GM04503 (cell line): ENCODE measurements around the gene EMX1.

Experiments used
- DNase-seq: peaks from one replicate; pipeline ENCODE4 v3.0.0-alpha.2; 2012; ENCODE audit warnings: low read depth

Gene EMX1

GRCh38 chr2:72942881-72943418 is 25.6 kb downstream of the EMX1 start:
- DNase-seq = no peak

DNA sequence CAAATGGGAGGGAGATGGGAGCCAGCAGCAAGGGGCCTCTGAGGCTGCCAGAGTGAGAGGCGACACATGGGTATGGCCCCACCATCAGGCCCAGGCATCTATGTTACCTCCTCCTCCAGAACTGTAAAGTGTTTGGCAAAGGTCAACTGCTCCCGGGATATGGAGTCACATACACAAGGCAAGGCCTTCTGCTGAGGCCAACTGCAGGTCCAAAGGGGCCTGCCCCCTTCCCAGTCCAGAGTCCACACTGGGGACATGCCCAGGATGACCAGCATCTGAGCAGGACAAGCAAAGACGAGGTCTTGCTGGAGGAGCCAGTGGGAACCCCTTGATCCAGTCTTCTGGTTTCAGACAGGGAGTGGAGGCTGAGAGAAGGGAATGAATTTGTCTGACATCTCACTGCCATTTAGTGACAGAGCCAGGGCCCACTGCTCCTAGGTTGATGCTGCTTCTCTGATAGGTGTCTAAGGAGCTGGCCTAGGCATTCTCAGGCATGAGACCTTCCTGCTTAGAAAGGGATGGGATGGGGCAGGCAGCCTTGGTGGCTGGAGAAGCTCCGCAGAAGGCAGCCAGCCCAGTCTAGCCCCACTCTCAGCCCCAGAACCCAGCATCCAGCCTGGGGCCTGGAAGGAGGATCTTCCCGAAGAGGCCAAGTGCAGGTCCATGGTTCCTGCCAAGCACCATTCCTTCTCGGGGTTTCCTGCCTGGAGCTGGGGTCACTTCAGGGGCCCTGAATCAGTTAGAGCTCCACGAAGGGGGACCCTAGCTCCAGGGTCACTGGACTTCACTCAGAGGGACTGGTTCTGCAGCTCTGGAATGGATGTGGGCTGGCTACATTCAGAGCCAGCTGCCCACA is 26.4 kb downstream of the EMX1 start:
- no peak for DNase-seq

GRCh38 chr2:72944804-72945449 is 27.6 kb downstream of the EMX1 start:
- DNase-seq = no peak

DNA sequence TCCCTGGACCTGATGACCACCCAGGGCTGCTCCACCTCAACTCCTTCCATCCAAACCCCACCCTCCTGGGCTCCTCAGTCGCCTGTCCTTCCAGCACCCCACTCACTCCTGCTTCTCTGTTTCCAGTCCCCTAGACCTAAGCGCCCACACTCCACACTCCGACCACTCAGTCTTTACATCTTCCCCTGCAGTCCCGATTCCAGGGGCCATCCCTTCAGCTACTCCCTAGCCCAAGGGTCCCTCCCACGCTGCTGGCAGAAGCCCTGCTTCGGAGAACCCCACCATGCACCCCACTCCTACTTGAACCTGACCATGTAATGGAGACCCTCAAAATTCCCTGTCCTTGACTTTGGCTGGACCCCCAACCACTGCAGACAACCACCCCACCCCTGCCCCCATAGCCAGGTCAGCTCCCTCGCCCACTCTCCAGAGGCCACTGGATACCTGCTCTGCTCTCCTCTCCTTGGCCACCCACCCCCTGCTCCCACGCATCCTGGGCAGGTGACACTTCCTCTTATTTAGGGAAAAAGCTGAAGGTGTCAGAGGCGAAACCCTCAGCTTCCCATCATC is 28.2 kb downstream of the EMX1 start:
- DNase-seq = no peak

GRCh38 chr2:72946466-72946865 is 29.1 kb downstream of the EMX1 start:
- DNase-seq = no peak

- no peak for DNase-seq
Observed at GRCh38 chr2:72947952-72948830, 30.9 kb downstream of the EMX1 start.

DNA sequence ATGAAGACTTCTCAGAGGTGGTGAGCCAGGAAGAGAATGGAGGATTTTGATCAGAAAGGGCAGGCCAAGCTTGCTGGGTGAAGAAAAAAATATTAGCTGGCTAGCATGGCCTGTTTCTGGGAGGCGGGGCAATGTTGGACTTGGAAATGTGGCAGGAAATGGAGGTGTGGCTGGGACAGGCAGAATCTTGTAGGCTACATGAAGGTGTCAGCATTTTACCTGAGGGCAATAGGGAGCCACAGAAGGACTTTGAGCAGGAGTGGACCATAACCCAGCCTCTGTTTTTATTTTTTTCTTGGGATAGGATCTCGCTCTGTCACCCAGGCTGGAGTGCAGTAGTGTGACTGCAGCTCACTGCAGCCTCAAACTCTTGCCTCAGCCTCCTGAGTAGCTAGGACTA is 31.7 kb downstream of the EMX1 start:
- DNase-seq = no peak

- DNase-seq = no peak
Observed at GRCh38 chr2:72949642-72950041, 32.3 kb downstream of the EMX1 start.

- no peak for DNase-seq
Observed at GRCh38 chr2:72950558-72951255, 33.4 kb downstream of the EMX1 start.

DNA sequence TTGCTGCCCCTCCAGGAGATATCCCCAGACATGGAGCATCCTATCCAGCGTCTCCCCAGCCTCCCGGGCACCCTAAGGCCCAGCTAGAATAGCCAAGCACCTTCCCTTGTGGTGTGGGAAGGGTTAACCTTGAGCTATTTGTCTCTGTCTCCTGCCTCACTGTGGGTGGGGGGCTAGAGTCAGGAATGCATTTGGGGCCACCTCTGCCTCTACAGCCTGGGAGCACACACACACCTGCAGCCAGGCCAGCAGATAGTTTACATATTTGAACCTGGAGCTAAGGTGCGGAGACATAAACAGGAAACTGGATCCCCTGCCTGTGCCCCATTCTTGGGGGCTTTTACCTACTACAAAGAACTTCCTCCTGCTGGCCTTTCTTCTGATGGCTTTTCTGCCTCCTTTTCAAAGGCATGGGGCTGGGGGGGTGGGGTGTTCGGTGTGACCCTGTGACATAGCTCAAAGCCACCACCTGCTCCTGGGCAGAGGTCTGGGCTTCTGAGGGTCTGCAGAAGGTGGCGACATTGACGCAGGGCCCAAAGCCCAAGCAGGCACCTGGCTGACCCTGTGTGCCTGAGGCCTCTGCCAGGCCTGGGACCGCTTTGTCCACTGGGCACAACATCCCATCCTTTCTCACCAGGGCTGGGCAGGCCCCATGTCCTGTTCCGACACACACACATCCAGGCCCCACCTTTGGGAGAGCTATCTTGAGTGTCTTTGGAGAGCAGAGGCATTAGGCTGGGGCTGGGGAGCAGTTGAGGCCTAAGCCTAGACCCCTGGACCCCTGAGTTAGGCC is 34.2 kb downstream of the EMX1 start:
- no peak for DNase-seq

GRCh38 chr2:72952110-72952823 is 34.9 kb downstream of the EMX1 start:
- DNase-seq = no peak

DNA sequence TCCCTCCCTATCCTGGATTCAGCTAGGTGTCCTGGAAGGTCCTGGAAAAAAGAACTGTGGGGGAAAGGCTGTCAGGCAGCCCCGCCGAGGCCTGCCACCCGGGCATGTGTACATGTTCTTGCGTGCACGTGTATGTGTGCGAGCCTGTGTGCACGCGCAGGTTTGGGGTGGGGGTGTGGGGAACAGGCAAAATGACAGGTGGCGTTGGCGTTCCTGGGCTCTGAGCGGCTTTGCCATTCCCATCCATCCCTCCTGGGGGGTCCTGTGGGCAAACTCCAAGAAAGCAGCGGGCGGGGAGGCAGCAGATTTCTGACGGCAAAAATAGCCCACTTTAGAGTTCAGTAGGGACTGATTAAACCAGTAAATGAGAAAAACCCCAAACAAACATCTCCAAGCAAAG is 35.6 kb downstream of the EMX1 start:
- no peak for DNase-seq

- DNase-seq = no peak
Observed at GRCh38 chr2:72953528-72953927, 36.2 kb downstream of the EMX1 start.

DNA sequence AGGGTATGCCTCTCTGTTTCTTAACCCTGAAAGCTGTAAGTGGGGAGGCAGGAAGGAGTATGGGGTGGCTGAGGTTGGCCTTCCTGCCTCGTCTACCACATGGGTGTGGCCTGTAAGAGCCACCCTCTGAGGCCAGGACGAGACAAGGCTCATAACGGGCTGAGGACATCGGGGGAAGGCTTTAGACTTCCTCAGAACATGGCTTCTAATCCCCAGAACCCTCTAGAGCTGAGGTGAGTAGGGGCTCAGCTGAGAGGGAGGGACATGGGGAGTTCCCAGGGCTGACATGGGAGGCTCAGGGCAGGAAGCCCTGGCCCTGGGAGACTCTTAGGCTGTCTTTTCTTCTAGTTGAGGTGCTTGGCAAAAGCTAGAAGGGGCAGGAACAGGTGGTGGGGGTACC is 36.7 kb downstream of the EMX1 start:
- no peak for DNase-seq

- no peak for DNase-seq
Observed at GRCh38 chr2:72954376-72955227, 37.3 kb downstream of the EMX1 start.

DNA sequence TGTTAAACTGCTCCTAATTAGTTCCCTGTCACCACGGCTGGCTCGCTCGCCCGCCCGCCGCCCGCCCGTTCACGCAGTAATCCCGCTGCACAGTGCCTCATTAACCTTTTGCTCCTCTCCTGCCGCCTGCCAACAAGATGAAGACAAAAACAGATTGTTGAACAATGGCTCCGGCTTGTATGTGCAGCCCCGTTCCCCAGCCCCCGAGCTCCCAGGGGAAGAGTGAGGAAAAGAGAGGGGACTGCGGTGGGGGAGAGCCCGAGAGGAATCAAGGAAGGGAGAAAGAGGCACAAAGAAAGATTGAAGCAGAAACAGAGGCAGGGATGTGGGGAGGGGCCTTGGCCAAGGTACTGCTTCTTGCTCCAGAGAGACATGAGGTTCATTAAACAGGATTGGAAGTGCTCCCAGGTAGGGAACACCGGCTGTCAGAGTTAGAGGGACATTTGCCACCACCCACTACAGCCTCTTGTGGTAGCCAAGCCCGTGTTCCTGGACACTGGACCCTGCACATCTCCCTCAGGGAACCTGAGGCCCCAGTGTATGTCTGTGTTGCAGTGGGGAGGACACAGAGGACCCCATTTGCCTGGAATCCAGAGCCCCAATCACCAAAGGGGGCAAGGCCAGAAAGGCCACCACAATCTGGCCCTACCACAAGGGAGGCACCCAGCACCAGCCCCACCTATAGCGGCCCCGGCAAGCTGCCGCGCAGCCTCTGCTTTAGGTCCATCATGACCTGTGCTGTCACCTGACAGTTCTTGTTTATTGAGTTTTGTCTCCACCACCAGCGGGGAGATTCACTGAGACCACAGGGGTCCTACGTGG is 38.1 kb downstream of the EMX1 start:
- no peak for DNase-seq

DNA sequence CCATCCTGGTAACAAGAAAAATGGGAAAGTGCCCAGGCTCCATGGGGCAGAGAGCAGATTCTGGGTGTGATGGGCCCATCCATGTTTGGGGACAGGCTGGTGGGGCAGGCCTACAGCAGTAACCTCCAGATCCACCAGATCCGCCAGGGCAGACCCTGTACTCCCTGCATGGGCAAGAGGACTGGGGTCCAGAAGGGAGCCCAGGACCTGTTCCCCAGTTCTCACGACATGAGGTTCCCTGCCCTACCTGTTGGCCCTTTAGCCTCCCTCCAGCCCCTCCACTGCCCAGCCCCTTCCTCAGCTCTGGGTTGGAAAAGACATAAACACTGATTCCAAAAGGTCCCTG is 38.7 kb downstream of the EMX1 start:
- no peak for DNase-seq

- DNase-seq = no peak
Observed at GRCh38 chr2:72956936-72957335, 39.6 kb downstream of the EMX1 start.
